H9 (cell line): ENCODE measurements around the gene CCL7. TPM values are rescaled to one million over a fixed set of nuclear protein-coding genes. Genes with fewer than 3 reads are reported as not detected.

ENCODE experiments used
- DNase-seq: peaks from one replicate; pipeline ENCODE4 v3.0.0-alpha.2; 2017
- H2AFZ ChIP-seq: one replicate; pipeline ENCODE4 v1.6.1; 2013; ENCODE audit warnings: mild to moderate bottlenecking, low read length, control low read depth, moderate library complexity
- H2AK5ac ChIP-seq: 2 replicates; pipeline ENCODE4 v1.6.1; 2013; ENCODE audit warnings: low read length, control low read depth, mixed read lengths; ENCODE audit not compliant: insufficient read length
- H2BK120ac ChIP-seq: one replicate; pipeline ENCODE4 v1.6.1; 2013; ENCODE audit warnings: low read depth, mild to moderate bottlenecking, low read length, control low read depth, inconsistent platforms; ENCODE audit not compliant: poor library complexity, severe bottlenecking
- H2BK12ac ChIP-seq: 2 replicates; pipeline ENCODE4 v1.6.1; 2013; ENCODE audit warnings: low read length, control low read depth, mixed read lengths, low read depth; ENCODE audit not compliant: insufficient read length
- H2BK15ac ChIP-seq: 2 replicates; pipeline ENCODE4 v1.6.1; 2013; ENCODE audit warnings: low read depth, low read length, control low read depth
- H2BK20ac ChIP-seq: one replicate; pipeline ENCODE4 v1.6.1; 2013; ENCODE audit warnings: low read depth, mild to moderate bottlenecking, low read length, control low read depth, inconsistent platforms; ENCODE audit not compliant: poor library complexity, severe bottlenecking
- H2BK5ac ChIP-seq: 2 replicates; pipeline ENCODE4 v1.6.1; 2013; ENCODE audit warnings: low read length, control low read depth, mixed read lengths; ENCODE audit not compliant: insufficient read length
- H3K14ac ChIP-seq: 2 replicates; pipeline ENCODE4 v1.6.1; 2013; ENCODE audit warnings: low read length, control low read depth; ENCODE audit not compliant: insufficient read depth
- H3K18ac ChIP-seq: 2 replicates; pipeline ENCODE4 v1.6.1; 2013; ENCODE audit warnings: low read depth, mild to moderate bottlenecking, mixed read lengths, low read length, control low read depth; ENCODE audit not compliant: insufficient read length
- H3K23ac ChIP-seq: 2 replicates; pipeline ENCODE4 v1.6.1; 2013; ENCODE audit warnings: low read length, control low read depth, mixed read lengths, low read depth; ENCODE audit not compliant: insufficient read length
- H3K23me2 ChIP-seq: 2 replicates; pipeline ENCODE4 v1.6.1; 2013; ENCODE audit warnings: low read depth, mild to moderate bottlenecking, mixed read lengths, low read length, control low read depth; ENCODE audit not compliant: insufficient read length, poor library complexity, severe bottlenecking
- H3K27ac ChIP-seq: 2 replicates; pipeline ENCODE4 v1.5.1; 2013; ENCODE audit warnings: low read length, control low read depth, mixed read lengths, low read depth; ENCODE audit not compliant: insufficient read length
- H3K27me3 ChIP-seq: 2 replicates; pipeline ENCODE4 v1.6.1; 2013; ENCODE audit warnings: low read length, control low read depth, inconsistent platforms; ENCODE audit not compliant: insufficient read depth
- H3K4ac ChIP-seq: 2 replicates; pipeline ENCODE4 v1.6.1; 2013; ENCODE audit warnings: low read depth, mild to moderate bottlenecking, control low read depth, inconsistent platforms, low read length, moderate library complexity
- H3K4me1 ChIP-seq: 2 replicates; pipeline ENCODE4 v1.6.1; 2013; ENCODE audit warnings: low read length, control low read depth, inconsistent platforms; ENCODE audit not compliant: insufficient read depth
- H3K4me2 ChIP-seq: 2 replicates; pipeline ENCODE4 v1.6.1; 2013; ENCODE audit warnings: low read length, control low read depth, mixed read lengths; ENCODE audit not compliant: insufficient read length, insufficient read depth
- H3K56ac ChIP-seq: 2 replicates; pipeline ENCODE4 v1.6.1; 2013; ENCODE audit warnings: low read depth, mild to moderate bottlenecking, mixed read lengths, low read length, control low read depth; ENCODE audit not compliant: insufficient read length
- H3K79me1 ChIP-seq: 2 replicates; pipeline ENCODE4 v1.6.1; 2013; ENCODE audit warnings: low read depth, mild to moderate bottlenecking, moderate library complexity, low read length, control low read depth, inconsistent platforms; ENCODE audit not compliant: insufficient read depth, poor library complexity, severe bottlenecking
- H3K79me2 ChIP-seq: 2 replicates; pipeline ENCODE4 v1.6.1; 2013; ENCODE audit warnings: low read length, control low read depth, inconsistent platforms; ENCODE audit not compliant: insufficient read depth
- H3K9ac ChIP-seq: 2 replicates; pipeline ENCODE4 v1.6.1; 2013; ENCODE audit warnings: low read length, control low read depth, mixed read lengths; ENCODE audit not compliant: insufficient read length; ENCODE audit errors: extremely low read depth
- H3K9me3 ChIP-seq: one replicate; pipeline ENCODE4 v1.6.1; 2013; ENCODE audit warnings: low read depth, low read length, inconsistent platforms; ENCODE audit not compliant: control insufficient read depth
- H3T11ph ChIP-seq: one replicate; pipeline ENCODE4 v1.6.1; 2013; ENCODE audit warnings: mild to moderate bottlenecking, low read length, control low read depth, inconsistent platforms
- H4K20me1 ChIP-seq: one replicate; pipeline ENCODE4 v1.6.1; 2013; ENCODE audit not compliant: control insufficient read depth, insufficient read length, insufficient read depth
- H4K5ac ChIP-seq: 2 replicates; pipeline ENCODE4 v1.6.1; 2013; ENCODE audit warnings: low read depth, mild to moderate bottlenecking, mixed read lengths, low read length, control low read depth; ENCODE audit not compliant: insufficient read length
- H4K8ac ChIP-seq: replicated peaks from 2 replicates; pipeline ENCODE4 v1.6.1; 2013; ENCODE audit warnings: low read length, control low read depth, mixed read lengths, low read depth; ENCODE audit not compliant: insufficient read length
- H4K91ac ChIP-seq: 2 replicates; pipeline ENCODE4 v1.6.1; 2013; ENCODE audit warnings: low read depth, mild to moderate bottlenecking, moderate library complexity, mixed read lengths, low read length, control low read depth; ENCODE audit not compliant: insufficient read length
- H3K27ac Mint-ChIP-seq, 3 experiments: 2 replicates in 2 of 3; 3 replicates in 1 of 3; pipeline ENCODE4 v1.8.0; 2020 to 2021; ENCODE audit warnings: mixed read lengths in 3 of 3, mild to moderate bottlenecking in 1 of 3, moderate library complexity in 1 of 3
- H3K27me3 Mint-ChIP-seq: 2 replicates; pipeline ENCODE4 v1.8.0; 2021; ENCODE audit warnings: low read depth, mild to moderate bottlenecking, moderate library complexity, mixed read lengths
- H3K36me3 Mint-ChIP-seq, 3 experiments: 2 replicates in 2 of 3; 3 replicates in 1 of 3; pipeline ENCODE4 v1.8.0; 2020 to 2021; ENCODE audit warnings: low read depth in 3 of 3, mixed read lengths in 3 of 3; ENCODE audit not compliant: insufficient read depth in 1 of 3
- H3K4me1 Mint-ChIP-seq, 2 experiments: 2 replicates each; pipeline ENCODE4 v1.8.0; 2020; ENCODE audit warnings: mixed read lengths in 2 of 2
- H3K4me3 Mint-ChIP-seq, 2 experiments: 2 replicates in 1 of 2; 3 replicates in 1 of 2; pipeline ENCODE4 v1.8.0; 2020 to 2021; ENCODE audit warnings: mild to moderate bottlenecking in 2 of 2, mixed read lengths in 2 of 2, moderate library complexity in 1 of 2
- H3K9me3 Mint-ChIP-seq, 2 experiments: 2 replicates in 1 of 2; 3 replicates in 1 of 2; pipeline ENCODE4 v1.8.0; 2020; ENCODE audit warnings: mild to moderate bottlenecking in 2 of 2, mixed read lengths in 2 of 2, moderate library complexity in 1 of 2
- WGBS: extraction: QIAGEN DNeasy Blood & Tissue Kit; methylation state at CpG from one replicate; pipeline ENCODE4 v1.1.7; 2013; ENCODE audit warnings: missing lambda C conversion rate, low lambda C conversion rate, mixed read lengths; ENCODE audit not compliant: insufficient read length; ENCODE audit errors: extremely low coverage; 5-methylcytosine and 5-hydroxymethylcytosine counted together
- total RNA-seq: library from RNA; stranded (reverse); gene quantifications from 2 replicates; pipeline ENCODE4 v1.2.1, GENCODE V29; 2021
- TF ChIP-seq, protein P1 (sequence below): fragments of 200-600 bp; sonication (generic); conservative IDR thresholded peaks from 3 replicates; pipeline ENCODE4 v1.8.0; 2021; ENCODE audit warnings: antibody characterized with exemption, mild to moderate bottlenecking

CCL7 gene
- total RNA-seq, 1 experiment from 2014 or later: not detected

DNA sequence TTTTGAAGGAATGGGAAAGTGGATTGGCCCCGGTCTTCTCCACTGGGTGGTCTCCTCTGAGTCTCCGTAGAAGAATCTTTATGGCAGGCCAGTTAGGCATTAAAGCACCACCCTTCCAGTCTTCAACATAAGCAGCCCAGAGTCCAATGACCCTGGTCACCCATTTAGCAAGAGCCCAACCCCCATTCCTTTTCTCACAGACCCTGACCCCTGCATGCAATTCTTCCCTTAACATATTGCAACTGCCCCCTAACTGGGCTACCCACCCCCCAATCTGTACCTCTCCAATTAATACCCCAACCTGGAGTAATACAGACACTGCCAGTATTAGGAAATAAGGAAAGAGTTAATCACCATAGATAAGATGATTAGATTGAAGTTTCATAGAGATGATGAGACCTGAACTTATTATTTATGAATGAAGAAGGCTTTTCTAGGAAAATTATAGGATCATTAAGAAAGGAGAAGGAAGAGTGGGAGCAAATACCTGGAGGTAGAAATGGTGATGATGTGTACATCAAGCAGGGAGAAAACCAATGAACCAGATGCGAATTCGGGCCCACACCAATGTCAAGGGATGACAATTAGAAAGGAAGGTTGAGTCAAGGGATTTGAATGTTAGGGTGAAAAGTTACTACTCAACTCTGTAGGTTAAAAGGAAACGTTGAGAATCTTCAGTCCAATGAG is 12.6 kb upstream of the CCL7 start:
- H4K8ac ChIP-seq: no peak overlapping the region
- H3K27ac ChIP-seq: no peak overlapping the region
- H3K4me2 ChIP-seq: no peak overlapping the region
- no peak overlapping the region; a peak in 1 of 5 replicates for H3K4me3 Mint-ChIP-seq
- no peak overlapping the region for H3K27ac Mint-ChIP-seq
- no peak overlapping the region for H2BK12ac ChIP-seq
- H3K14ac ChIP-seq: no peak overlapping the region
- no peaks in the 10 kb centered on the region for H3K9me3 Mint-ChIP-seq
- H3T11ph ChIP-seq: no peak overlapping the region
- H2BK5ac ChIP-seq: no peak overlapping the region
- peaks cover 20% of the 10 kb centered on the region for H3K27me3 Mint-ChIP-seq
- no peaks in the 10 kb centered on the region for H3K79me2 ChIP-seq
- H3K18ac ChIP-seq: no peak overlapping the region
- H2BK20ac ChIP-seq: no peak overlapping the region
- no peak overlapping the region for H2BK120ac ChIP-seq
- H3K79me1 ChIP-seq: no peaks in the 10 kb centered on the region
- peaks cover 9% of the 10 kb centered on the region for H3K23me2 ChIP-seq
- no peak for DNase-seq
- H3K36me3 Mint-ChIP-seq: peaks cover 0 to 2% (median 2%) of the 10 kb centered on the region in 3 experiments; a peak in 2 of 7 replicates
- no peak overlapping the region for H3K4ac ChIP-seq
- no peak overlapping the region for H2AK5ac ChIP-seq
- H2BK15ac ChIP-seq: no peak overlapping the region
- WGBS: no CpG with 5 or more reads among the region's 5 CpGs
- peaks cover 27 to 35% of the 10 kb centered on the region in 2 experiments for H3K4me1 Mint-ChIP-seq
- H4K5ac ChIP-seq: no peak overlapping the region
- no peaks in the 10 kb centered on the region for H4K20me1 ChIP-seq
- no peak overlapping the region for H4K91ac ChIP-seq
- H2AFZ ChIP-seq: no peak overlapping the region
- no peak overlapping the region for H3K56ac ChIP-seq
- no peak overlapping the region for H3K23ac ChIP-seq
- no peaks in the 10 kb centered on the region; the same call in 1 of the 2 replicates for H3K27me3 ChIP-seq
- no peaks in the 10 kb centered on the region for H3K9me3 ChIP-seq
- no peak overlapping the region for H3K9ac ChIP-seq
- TF ChIP-seq, protein P1, sequence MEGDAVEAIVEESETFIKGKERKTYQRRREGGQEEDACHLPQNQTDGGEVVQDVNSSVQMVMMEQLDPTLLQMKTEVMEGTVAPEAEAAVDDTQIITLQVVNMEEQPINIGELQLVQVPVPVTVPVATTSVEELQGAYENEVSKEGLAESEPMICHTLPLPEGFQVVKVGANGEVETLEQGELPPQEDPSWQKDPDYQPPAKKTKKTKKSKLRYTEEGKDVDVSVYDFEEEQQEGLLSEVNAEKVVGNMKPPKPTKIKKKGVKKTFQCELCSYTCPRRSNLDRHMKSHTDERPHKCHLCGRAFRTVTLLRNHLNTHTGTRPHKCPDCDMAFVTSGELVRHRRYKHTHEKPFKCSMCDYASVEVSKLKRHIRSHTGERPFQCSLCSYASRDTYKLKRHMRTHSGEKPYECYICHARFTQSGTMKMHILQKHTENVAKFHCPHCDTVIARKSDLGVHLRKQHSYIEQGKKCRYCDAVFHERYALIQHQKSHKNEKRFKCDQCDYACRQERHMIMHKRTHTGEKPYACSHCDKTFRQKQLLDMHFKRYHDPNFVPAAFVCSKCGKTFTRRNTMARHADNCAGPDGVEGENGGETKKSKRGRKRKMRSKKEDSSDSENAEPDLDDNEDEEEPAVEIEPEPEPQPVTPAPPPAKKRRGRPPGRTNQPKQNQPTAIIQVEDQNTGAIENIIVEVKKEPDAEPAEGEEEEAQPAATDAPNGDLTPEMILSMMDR: no peak
- peaks cover 4% of the 10 kb centered on the region; the same call in 1 of the 2 replicates for H3K4me1 ChIP-seq
